HEK293 (cell line): ENCODE data around the gene IDNK.

ENCODE experiments used
- CTCF ChIA-PET: fragments of 350-600 bp; formaldehyde crosslinking; extraction: SDS; loops from one replicate; lab custom pipeline; 2021; ENCODE audit warnings: antibody characterized with exemption; lab: Yijun Ruan, JAX
- POLR2A ChIA-PET: fragments of 300-600 bp; formaldehyde crosslinking; extraction: SDS; loops from one replicate; lab custom pipeline; 2020; ENCODE audit warnings: antibody characterized with exemption, inconsistent platforms; lab: Yijun Ruan, JAX
- H3K27ac ChIP-seq: fragments of 200-500 bp; sonication (Bioruptor generic); 2 replicates; pipeline ENCODE4 v1.5.1; 2014; ENCODE audit warnings: low read depth, low read length, control low read depth, inconsistent platforms; ENCODE audit errors: extremely low read depth
- H3K36me3 ChIP-seq, 2 experiments: fragments of 200-500 bp in 1 of 2; sonication (Bioruptor generic) in 1 of 2; 1 replicate in 1 of 2; 2 replicates in 1 of 2; pipeline ENCODE4 v1.5.1; 2014 to 2017; ENCODE audit warnings: inconsistent platforms in 2 of 2, low read length in 2 of 2; ENCODE audit not compliant: control insufficient read depth in 2 of 2, insufficient read depth in 1 of 2
- H3K4me1 ChIP-seq: fragments of 200-500 bp; sonication (Bioruptor generic); 2 replicates; pipeline ENCODE4 v1.5.1; 2014; ENCODE audit warnings: mild to moderate bottlenecking, low read length, inconsistent platforms; ENCODE audit not compliant: control insufficient read depth, insufficient read depth
- H3K4me3 ChIP-seq: 2 replicates; pipeline ENCODE4 v1.5.1; 2011; ENCODE audit warnings: low read depth, mild to moderate bottlenecking, control low read depth, low read length, moderate library complexity
- H3K9me3 ChIP-seq: fragments of 200-500 bp; sonication (Bioruptor generic); 2 replicates; pipeline ENCODE4 v1.5.1; 2014; ENCODE audit warnings: low read depth, low read length, inconsistent platforms; ENCODE audit not compliant: control insufficient read depth, insufficient read depth
- GLIS1 ChIP-seq: fragments of 450-650 bp; formaldehyde crosslinking; IDR thresholded peaks from 2 replicates; pipeline ENCODE4 v1.5.1; 2016; ENCODE audit warnings: missing biosample characterization, missing genetic modification characterization
- ZNF114 ChIP-seq: fragments of 450-650 bp; formaldehyde crosslinking; IDR thresholded peaks from 2 replicates; pipeline ENCODE4 v1.5.0; 2017; ENCODE audit warnings: missing biosample characterization, missing genetic modification characterization
- ZNF211 ChIP-seq: fragments of 450-650 bp; formaldehyde crosslinking; IDR thresholded peaks from 2 replicates; pipeline ENCODE4 v1.5.1; 2016; ENCODE audit warnings: low read depth, missing biosample characterization, missing genetic modification characterization
- ZNF274 ChIP-seq, 2 experiments: fragments of 200-500 bp in 1 of 2; fragments of 450-650 bp in 1 of 2; sonication (Bioruptor generic) in 1 of 2; formaldehyde crosslinking in 1 of 2; IDR thresholded peaks; 2 replicates each; pipeline versions ENCODE4 v1.5.1 to v1.6.1; 2014 to 2016; ENCODE audit warnings: borderline replicate concordance in 1 of 2, inconsistent platforms in 1 of 2, low read length in 1 of 2, missing biosample characterization in 1 of 2, missing genetic modification characterization in 1 of 2
- ZNF354C ChIP-seq: fragments of 450-650 bp; formaldehyde crosslinking; IDR thresholded peaks from 2 replicates; pipeline ENCODE4 v1.5.1; 2016; ENCODE audit warnings: missing biosample characterization, missing genetic modification characterization, low read depth, borderline replicate concordance
- ZNF529 ChIP-seq: fragments of 450-650 bp; formaldehyde crosslinking; IDR thresholded peaks from 2 replicates; pipeline ENCODE4 v1.5.1; 2017; ENCODE audit warnings: missing genetic modification characterization, missing biosample characterization; ENCODE audit not compliant: insufficient replicate concordance
- ZNF571 ChIP-seq: fragments of 450-650 bp; formaldehyde crosslinking; IDR thresholded peaks from 2 replicates; pipeline ENCODE4 v1.5.0; 2017; ENCODE audit warnings: missing biosample characterization, missing genetic modification characterization
- ZNF777 ChIP-seq: fragments of 450-650 bp; formaldehyde crosslinking; IDR thresholded peaks from 2 replicates; pipeline ENCODE4 v1.5.1; 2017; ENCODE audit warnings: missing biosample characterization, missing genetic modification characterization, borderline replicate concordance
- ZNF792 ChIP-seq: fragments of 450-650 bp; formaldehyde crosslinking; IDR thresholded peaks from 2 replicates; pipeline ENCODE4 v1.5.1; 2016; ENCODE audit warnings: missing biosample characterization, missing genetic modification characterization
- TF ChIP-seq, protein P1 (sequence below): fragments of 450-650 bp; formaldehyde crosslinking; IDR thresholded peaks from 2 replicates; pipeline ENCODE4 v1.5.1; 2017; ENCODE audit warnings: missing biosample characterization, missing genetic modification characterization
- TF ChIP-seq, protein P2 (sequence below): fragments of 450-650 bp; formaldehyde crosslinking; IDR thresholded peaks from 2 replicates; pipeline ENCODE4 v1.5.1; 2016; ENCODE audit warnings: missing biosample characterization, missing genetic modification characterization
- TF ChIP-seq, protein P3 (sequence below): fragments of 450-650 bp; formaldehyde crosslinking; IDR thresholded peaks from 2 replicates; pipeline ENCODE4 v1.5.0; 2017; ENCODE audit warnings: missing biosample characterization, missing genetic modification characterization, borderline replicate concordance

Gene IDNK

GRCh38 chr9:83675466-83675865, 52.5 kb downstream of the IDNK start:
- Histone ChIP-seq H3K4me3 (no peak overlapping the region), H3K9me3 (no peaks in the 10 kb centered on the region), H3K27ac (no peak overlapping the region), H3K36me3 (peaks cover 12 to 82% of the 10 kb centered on the region in 2 experiments), H3K4me1 (no peaks in the 10 kb centered on the region)
- TF ChIP-seq ZNF777 (tag by site-specific recombination) (no peak), ZNF274 (IDR thresholded peaks at IDR 0.05; ENCODE audit: low read length) (no peak), ZNF274 (tag by site-specific recombination; IDR thresholded peaks at IDR 0.05; ENCODE audit: borderline replicate concordance) (no peak), ZNF211 (tag by site-specific recombination) (no peak), ZNF571 (no peak)
- TF ChIP-seq, protein P1, sequence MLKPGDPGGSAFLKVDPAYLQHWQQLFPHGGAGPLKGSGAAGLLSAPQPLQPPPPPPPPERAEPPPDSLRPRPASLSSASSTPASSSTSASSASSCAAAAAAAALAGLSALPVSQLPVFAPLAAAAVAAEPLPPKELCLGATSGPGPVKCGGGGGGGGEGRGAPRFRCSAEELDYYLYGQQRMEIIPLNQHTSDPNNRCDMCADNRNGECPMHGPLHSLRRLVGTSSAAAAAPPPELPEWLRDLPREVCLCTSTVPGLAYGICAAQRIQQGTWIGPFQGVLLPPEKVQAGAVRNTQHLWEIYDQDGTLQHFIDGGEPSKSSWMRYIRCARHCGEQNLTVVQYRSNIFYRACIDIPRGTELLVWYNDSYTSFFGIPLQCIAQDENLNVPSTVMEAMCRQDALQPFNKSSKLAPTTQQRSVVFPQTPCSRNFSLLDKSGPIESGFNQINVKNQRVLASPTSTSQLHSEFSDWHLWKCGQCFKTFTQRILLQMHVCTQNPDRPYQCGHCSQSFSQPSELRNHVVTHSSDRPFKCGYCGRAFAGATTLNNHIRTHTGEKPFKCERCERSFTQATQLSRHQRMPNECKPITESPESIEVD (tag by site-specific recombination) = no peak
- ChIA-PET POLR2A (no interaction called here), CTCF (no interaction called here)

- Histone ChIP-seq H3K36me3 (peaks cover 5 to 77% of the 10 kb centered on the region in 2 experiments), H3K4me3 (no peak overlapping the region)
- POLR2A ChIA-PET = no interaction called here
- CTCF ChIA-PET = interaction anchor here (0.7 to 1.1 kb wide), 2 partner anchors 28 to 426 kb away, joined by 3 to 6 read pairs; no protein-coding TSS in a partner anchor
- TF ChIP-seq ZNF792 (tag by site-specific recombination) = no peak
- TF ChIP-seq, protein P2, sequence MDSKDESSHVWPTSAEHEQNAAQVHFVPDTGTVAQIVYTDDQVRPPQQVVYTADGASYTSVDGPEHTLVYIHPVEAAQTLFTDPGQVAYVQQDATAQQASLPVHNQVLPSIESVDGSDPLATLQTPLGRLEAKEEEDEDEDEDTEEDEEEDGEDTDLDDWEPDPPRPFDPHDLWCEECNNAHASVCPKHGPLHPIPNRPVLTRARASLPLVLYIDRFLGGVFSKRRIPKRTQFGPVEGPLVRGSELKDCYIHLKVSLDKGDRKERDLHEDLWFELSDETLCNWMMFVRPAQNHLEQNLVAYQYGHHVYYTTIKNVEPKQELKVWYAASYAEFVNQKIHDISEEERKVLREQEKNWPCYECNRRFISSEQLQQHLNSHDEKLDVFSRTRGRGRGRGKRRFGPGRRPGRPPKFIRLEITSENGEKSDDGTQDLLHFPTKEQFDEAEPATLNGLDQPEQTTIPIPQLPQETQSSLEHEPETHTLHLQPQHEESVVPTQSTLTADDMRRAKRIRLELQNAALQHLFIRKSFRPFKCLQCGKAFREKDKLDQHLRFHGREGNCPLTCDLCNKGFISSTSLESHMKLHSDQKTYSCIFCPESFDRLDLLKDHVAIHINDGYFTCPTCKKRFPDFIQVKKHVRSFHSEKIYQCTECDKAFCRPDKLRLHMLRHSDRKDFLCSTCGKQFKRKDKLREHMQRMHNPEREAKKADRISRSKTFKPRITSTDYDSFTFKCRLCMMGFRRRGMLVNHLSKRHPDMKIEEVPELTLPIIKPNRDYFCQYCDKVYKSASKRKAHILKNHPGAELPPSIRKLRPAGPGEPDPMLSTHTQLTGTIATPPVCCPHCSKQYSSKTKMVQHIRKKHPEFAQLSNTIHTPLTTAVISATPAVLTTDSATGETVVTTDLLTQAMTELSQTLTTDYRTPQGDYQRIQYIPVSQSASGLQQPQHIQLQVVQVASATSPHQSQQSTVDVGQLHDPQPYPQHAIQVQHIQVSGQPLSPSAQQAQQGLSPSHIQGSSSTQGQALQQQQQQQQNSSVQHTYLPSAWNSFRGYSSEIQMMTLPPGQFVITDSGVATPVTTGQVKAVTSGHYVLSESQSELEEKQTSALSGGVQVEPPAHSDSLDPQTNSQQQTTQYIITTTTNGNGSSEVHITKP (tag by site-specific recombination) = no peak
- TF ChIP-seq, all 188 proteins: peak for 0
- Histone ChIP-seq H3K4me1 (no peaks in the 10 kb centered on the region), H3K27ac (no peak overlapping the region), H3K9me3 (no peaks in the 10 kb centered on the region)
Observed at GRCh38 chr9:83677596-83677995, 54.7 kb downstream of the IDNK start.

GRCh38 chr9:83680233-83680632, 57.3 kb downstream of the IDNK start:
- no peak overlapping the region for H3K4me3 ChIP-seq
- no peak overlapping the region for H3K27ac ChIP-seq
- TF ChIP-seq, protein P3, sequence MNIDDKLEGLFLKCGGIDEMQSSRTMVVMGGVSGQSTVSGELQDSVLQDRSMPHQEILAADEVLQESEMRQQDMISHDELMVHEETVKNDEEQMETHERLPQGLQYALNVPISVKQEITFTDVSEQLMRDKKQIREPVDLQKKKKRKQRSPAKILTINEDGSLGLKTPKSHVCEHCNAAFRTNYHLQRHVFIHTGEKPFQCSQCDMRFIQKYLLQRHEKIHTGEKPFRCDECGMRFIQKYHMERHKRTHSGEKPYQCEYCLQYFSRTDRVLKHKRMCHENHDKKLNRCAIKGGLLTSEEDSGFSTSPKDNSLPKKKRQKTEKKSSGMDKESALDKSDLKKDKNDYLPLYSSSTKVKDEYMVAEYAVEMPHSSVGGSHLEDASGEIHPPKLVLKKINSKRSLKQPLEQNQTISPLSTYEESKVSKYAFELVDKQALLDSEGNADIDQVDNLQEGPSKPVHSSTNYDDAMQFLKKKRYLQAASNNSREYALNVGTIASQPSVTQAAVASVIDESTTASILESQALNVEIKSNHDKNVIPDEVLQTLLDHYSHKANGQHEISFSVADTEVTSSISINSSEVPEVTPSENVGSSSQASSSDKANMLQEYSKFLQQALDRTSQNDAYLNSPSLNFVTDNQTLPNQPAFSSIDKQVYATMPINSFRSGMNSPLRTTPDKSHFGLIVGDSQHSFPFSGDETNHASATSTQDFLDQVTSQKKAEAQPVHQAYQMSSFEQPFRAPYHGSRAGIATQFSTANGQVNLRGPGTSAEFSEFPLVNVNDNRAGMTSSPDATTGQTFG = no peak
- TF ChIP-seq GLIS1 (tag by site-specific recombination) (no peak), ZNF529 (no peak), ZNF354C (tag by site-specific recombination) (no peak), ZNF114 (no peak)
- ChIA-PET CTCF (interaction anchor here (0.6 kb wide), 1 partner anchor 32 kb away, joined by 3 read pairs; no protein-coding TSS in a partner anchor), POLR2A (no interaction called here)
- H3K4me1 ChIP-seq = no peaks in the 10 kb centered on the region
- H3K36me3 ChIP-seq = peaks cover 5 to 64% of the 10 kb centered on the region in 2 experiments
- no peaks in the 10 kb centered on the region for H3K9me3 ChIP-seq
